ENCODE measurements around the gene UQCRQ.

- TF ChIP-seq MAX (IDR thresholded peaks at IDR 0.05; ENCODE audit: insufficient read depth, insufficient read length), result no peak
- TF ChIP-seq, protein P1, sequence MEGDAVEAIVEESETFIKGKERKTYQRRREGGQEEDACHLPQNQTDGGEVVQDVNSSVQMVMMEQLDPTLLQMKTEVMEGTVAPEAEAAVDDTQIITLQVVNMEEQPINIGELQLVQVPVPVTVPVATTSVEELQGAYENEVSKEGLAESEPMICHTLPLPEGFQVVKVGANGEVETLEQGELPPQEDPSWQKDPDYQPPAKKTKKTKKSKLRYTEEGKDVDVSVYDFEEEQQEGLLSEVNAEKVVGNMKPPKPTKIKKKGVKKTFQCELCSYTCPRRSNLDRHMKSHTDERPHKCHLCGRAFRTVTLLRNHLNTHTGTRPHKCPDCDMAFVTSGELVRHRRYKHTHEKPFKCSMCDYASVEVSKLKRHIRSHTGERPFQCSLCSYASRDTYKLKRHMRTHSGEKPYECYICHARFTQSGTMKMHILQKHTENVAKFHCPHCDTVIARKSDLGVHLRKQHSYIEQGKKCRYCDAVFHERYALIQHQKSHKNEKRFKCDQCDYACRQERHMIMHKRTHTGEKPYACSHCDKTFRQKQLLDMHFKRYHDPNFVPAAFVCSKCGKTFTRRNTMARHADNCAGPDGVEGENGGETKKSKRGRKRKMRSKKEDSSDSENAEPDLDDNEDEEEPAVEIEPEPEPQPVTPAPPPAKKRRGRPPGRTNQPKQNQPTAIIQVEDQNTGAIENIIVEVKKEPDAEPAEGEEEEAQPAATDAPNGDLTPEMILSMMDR (IDR thresholded peaks at IDR 0.05; ENCODE audit: extremely low read depth in 1 of 2, insufficient read depth in 1 of 2, low read depth in 1 of 2, low read length in 2 of 2), result no peak
- no peak for TF ChIP-seq GATA2 (IDR thresholded peaks at IDR 0.05; ENCODE audit: insufficient read depth, insufficient read length, low read depth, low read length)
- no peak for TF ChIP-seq POLR2AphosphoS5 (IDR thresholded peaks at IDR 0.05; ENCODE audit: insufficient read depth, low read depth, low read length)
Measured at GRCh38 chr5:132827943-132828673, 38.3 kb upstream of the UQCRQ start.
